Hematopoietic multipotent progenitor cell treated with erythropoietin and hydrocortisone succinate and interleukin-3 and kit ligand, for 6 days (in vitro differentiated cells): ENCODE results near the gene CCDC148.
A peak's percentile ranks its signal among the peaks of the same experiment; 100 is the strongest.

ENCODE experiments used
- DNase-seq: peaks from one replicate; pipeline ENCODE4 v3.0.0-alpha.2; 2015

The CCDC148 gene

GRCh38 chr2:158202161-158202815 lies 254.3 kb downstream of the CCDC148 start:
- DNase-seq: peak; percentile 24

DNA sequence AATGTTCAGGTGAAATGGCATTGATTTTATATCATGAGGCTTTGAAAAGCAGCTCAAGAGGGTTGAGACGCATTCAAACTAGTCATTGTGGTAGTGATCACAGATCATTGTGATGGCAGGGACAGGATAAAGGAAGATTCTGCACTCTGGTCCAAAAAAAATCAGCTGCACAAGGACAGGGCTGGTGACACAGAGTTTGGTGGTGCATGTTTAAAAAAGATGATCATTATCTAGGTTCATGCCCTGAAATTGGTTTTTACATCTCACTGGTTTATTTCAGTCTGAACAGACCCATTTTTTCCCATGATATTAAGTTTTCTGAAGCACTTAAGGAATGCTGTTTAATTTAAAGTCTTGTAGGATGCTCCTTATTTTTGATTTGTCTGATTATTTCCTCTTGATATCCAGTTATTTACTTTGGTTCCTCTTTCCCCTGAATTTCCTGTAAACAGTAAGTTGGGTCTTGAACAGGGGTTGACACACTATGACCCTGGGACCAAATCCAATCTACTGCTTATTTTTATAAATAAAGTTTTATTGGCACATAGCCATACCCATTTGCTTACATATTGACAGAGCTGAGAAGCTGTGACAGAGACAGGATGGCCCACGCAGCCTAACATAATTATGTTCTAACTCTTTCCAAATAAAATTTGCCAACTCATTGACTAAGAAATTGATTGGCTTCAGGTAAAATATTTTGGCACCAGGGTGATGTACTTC lies 256.5 kb downstream of the CCDC148 start:
- DNase-seq: no peak

GRCh38 chr2:158197940-158198339 lies 258.6 kb downstream of the CCDC148 start:
- DNase-seq: no peak

DNA sequence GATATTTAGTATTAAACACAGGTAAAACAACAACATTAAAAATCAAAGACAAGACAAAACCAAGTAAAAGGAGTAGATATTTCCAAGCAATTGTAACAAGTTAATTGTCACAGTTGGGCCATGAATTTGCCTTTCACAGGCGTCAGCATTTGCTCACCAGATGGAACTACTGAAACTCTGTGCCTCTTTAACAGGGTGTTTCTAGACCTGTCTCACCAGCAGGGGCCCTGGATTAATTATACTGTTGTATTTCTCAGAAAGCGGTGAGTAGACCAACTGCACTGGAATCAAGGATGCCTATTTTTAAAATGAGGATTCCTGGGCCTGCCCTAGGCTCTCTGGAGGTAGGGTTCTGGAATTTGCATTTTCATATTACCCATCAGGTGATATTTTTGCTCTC lies 262.3 kb downstream of the CCDC148 start:
- no peak for DNase-seq

GRCh38 chr2:158192515-158193443 lies 263.8 kb downstream of the CCDC148 start:
- DNase-seq: no peak

GRCh38 chr2:158191076-158191895 lies 265.3 kb downstream of the CCDC148 start:
- DNase-seq: no peak

- DNase-seq: no peak
Observed at GRCh38 chr2:158189526-158189925, 267.0 kb downstream of the CCDC148 start.

DNA sequence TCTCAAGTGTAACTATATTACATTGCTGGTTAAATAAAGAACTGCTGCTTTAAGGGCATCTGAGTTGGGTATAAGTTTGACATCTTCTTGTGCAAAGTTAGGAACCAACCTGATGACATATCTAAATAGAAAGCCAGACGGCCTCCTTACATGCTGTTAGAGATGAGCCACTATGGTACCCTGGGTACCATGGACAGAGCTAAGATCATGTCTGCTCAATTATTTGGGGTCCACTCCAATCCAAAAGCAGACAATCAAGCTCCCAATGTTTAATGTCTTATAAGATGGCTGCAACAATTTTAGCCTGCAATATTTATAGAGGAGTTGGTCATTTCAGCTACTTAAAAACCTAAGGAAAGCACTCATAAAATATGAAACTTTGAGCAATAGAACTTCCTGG lies 268.6 kb downstream of the CCDC148 start:
- DNase-seq: no peak

DNA sequence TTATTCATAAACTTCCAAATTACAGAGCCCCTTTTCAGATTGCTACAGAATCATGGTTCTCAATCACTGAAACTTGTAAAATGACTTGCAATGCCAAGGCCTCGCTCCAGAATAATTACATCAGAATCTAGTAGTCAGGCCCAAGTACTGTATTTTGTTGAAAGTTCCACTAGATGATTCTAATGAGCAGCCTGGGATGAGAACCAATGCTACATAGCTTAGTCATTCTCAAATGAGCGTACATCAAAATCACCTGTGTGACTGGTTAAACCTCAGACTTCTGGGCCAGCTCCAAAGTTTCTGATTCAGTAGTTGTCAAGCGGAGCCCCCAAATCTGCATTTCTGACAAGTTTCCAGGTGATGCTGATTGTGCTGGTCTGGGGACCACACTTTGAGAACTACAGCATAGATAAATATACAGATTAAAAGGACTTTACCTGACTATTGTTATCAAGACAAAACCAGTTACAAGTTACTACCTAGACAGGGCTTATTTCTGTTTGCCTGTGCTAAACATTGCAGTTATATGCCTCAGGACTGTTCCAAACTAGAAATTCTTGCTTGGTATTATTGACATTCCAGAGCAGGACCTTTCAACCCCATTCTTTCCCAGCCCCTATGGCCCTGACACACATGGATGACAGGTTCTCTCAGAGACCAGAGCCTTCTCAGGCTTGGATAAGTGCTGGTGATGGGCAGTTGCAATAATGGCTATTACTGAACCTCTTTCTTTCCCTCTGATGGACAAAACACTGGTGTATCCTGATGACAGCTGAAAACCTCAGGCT lies 271.8 kb downstream of the CCDC148 start:
- DNase-seq: no peak

DNA sequence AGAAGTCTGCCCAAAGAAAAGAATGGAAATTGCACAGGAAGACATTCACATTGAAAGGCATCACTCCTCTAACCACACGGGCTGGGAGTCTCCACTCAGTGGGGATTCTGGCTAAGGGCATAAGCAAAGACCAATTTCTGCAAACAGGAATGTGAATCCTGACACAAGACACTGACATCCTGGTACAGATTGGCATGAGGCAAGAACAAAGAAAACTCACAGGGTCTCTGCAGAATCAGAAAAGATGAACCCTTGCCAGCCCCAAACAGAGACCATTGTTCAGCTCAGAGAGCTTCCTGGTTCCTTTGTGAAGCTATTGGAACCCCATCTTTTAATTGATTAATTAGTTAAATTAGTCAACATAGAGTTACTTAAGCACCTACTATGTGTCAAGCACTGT lies 272.6 kb downstream of the CCDC148 start:
- DNase-seq: no peak

- DNase-seq: no peak
Observed at GRCh38 chr2:158182676-158183295, 273.8 kb downstream of the CCDC148 start.

DNA sequence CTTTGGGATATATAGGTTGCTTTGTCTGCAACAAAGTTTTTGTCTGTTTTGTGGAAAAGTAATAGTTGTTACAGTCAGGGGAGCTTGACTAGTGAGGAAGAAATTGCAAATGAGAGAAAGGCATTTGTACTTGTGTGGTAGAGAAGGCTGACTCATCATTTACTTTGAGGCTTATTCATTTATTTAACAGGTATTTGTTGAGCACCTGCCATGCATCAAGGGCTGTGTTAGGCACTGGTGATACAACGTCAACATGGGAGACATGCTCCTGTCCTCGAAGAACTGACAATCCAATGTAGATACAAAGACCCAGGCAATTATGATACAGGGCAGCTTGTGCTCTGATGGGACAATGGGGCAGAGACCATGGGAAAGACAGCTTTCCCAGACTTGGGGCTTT lies 275.4 kb downstream of the CCDC148 start:
- no peak for DNase-seq

DNA sequence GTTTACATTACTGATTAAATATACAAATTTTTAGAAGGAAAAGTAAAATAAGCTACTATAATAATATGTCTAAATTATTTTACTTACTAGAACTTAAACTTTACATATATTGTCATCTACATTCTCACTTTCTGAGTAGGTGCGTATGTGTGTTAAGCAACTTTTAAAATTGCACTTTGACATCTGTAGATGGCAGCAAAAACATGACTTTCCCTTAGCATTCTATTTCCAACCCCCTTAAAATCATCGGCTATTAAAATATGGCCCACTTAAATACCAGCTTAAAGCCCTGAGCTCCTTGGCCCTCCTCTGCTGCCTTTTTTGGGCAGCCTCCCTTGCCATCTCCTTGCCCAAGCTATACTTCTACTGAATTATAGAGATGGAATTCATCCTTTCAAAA lies 276.9 kb downstream of the CCDC148 start:
- peak; percentile 51 for DNase-seq

DNA sequence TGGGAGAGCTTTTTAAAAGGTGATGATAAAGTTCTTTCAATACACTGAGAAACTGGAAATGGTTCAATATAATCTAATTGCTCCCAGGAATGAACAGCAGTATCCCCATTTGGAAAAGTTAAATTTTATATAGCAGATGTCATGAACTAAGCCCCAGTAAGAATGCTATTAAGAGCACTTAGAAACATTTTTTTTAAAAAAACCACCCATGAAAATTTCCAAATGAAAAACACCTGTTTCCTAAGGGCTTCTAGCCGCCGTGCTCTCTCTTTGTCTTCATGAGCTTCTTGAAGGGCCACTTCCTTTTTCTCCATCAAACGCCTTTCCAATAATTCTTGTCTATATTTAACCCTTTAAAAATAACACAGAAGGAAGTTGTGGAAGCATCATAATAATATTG lies 277.9 kb downstream of the CCDC148 start:
- no peak for DNase-seq

DNA sequence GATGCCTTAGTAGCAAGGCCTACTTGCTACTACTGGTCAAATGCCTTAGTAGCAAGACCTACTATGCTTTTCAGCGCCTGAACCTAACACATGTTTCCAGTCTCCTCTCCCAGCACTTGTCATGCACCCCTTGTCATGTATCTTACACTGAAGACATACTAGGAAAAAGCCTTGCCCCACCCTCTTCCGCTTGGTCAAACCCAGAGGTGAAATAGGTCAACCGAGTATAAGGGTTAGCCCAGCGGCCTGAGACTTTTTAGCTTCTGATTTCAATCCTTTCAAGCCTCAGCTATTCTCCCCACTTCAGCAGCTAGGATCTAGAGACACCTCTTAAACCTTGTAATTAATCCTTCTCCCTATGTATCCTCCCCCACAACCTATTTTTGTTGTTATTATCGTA lies 281.6 kb downstream of the CCDC148 start:
- no peak for DNase-seq

GRCh38 chr2:158174495-158174894 lies 282.1 kb downstream of the CCDC148 start:
- no peak for DNase-seq

DNA sequence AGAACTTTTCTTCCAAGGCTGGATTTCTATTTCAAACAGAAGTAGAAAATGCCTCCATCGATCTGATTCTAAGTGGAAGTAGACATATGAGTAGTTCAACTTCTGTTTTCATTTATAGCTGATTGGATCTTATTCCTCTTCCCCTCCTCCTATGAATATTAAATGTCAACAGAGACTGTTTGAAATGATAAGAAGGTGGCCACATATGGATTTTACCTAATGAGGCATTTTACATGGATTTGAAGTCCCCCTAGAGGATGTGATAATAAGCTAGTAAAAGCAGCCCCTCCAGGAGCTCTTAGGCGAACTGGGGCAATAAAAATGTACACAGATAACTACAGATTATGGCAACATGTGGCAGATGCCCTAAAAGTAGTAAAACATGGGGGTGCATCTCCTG lies 283.8 kb downstream of the CCDC148 start:
- DNase-seq: no peak

- no peak for DNase-seq
Observed at GRCh38 chr2:158154596-158154995, 302.0 kb downstream of the CCDC148 start.

DNA sequence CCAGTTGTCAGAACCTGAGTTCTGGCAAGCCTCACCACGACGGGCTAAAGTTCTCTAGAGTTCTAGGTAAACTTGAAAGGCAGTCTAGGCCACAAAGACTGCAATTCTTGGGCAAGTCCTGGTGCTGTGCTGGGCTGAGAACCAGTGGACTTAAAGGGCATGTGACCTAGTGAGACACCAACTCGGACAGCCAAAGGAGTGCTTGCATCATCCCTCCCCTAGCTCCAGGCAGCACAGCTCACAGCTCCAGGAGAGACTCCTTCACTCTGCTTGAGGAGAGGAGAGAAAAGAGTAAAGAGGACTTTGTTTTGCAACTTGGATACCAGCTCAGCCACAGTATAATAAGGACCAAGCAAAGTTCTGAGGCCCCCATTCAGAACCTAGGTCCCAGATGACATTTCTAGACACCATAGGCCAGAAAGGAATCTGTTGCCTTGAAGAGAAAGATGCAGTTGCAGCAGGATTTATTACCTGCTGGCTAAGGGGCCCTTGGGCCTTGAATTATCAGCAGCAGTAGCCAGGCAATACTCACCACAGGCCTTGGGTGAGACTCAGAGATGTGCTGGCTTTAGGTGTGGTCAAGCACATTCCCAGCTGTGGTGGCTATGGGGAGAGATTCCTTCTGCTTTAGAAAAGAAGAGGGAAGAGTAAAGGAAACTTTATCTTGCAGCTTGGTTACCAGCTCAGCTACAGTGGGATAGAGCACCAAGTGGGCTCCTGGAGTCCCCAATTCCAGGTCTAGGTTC lies 303.1 kb downstream of the CCDC148 start:
- no peak for DNase-seq

GRCh38 chr2:158144914-158145625 lies 311.5 kb downstream of the CCDC148 start:
- DNase-seq: no peak
